Breast epithelium (tissue), 3 donors: Measurements from ENCODE around the gene PKHD1.

Experiments used
- POLR2AphosphoS5 ChIP-seq, 3 donors: sonication (generic); formaldehyde crosslinking; IDR thresholded peaks; one replicate each; pipeline ENCODE4 v1.6.1; 2017; ENCODE audit warnings: antibody characterized with exemption in 3 of 3
- TF ChIP-seq, protein P1 (sequence below), 3 donors: fragments of 450-650 bp; IDR thresholded peaks; one replicate each; pipeline ENCODE4 v1.5.1; 2016 to 2017; ENCODE audit warnings: antibody characterized with exemption in 3 of 3, mild to moderate bottlenecking in 3 of 3, moderate library complexity in 3 of 3

DNA sequence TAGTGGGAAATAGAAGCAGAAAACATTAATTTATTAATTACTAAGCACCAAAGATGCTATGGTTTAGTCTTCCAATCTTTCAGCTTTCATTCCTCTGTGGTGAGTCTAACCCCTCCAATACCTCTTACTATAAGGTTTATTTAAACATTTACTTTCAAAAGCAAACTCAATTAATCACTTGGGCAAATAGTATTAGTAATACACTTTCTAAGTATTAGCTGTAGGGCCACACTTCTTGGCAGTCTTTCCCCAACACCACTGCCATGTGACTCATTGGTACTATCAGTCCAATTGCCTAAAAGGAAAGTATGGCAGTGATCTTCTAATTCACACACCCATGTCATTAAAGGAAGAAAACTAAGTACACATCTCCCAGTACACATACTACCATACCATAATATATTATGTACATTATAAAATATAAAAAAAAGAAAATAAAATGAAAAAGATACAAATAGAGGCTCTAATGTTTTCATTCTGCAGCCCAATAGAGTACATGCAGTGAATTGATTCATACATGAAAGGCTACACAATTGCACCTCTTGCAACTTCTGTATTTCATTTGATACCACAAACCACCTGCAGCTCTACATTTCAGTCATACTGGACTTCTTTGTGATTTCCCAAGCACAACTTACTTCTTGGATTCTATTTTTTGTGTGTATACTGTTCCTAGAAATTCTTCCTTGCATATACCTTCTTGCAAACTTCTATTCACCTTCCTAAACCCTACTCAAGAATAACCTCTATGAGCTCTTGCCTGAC, 218.6 kb downstream of the PKHD1 start:
- TF ChIP-seq POLR2AphosphoS5 (IDR thresholded peaks at IDR 0.05), result no peak
- TF ChIP-seq, protein P1, sequence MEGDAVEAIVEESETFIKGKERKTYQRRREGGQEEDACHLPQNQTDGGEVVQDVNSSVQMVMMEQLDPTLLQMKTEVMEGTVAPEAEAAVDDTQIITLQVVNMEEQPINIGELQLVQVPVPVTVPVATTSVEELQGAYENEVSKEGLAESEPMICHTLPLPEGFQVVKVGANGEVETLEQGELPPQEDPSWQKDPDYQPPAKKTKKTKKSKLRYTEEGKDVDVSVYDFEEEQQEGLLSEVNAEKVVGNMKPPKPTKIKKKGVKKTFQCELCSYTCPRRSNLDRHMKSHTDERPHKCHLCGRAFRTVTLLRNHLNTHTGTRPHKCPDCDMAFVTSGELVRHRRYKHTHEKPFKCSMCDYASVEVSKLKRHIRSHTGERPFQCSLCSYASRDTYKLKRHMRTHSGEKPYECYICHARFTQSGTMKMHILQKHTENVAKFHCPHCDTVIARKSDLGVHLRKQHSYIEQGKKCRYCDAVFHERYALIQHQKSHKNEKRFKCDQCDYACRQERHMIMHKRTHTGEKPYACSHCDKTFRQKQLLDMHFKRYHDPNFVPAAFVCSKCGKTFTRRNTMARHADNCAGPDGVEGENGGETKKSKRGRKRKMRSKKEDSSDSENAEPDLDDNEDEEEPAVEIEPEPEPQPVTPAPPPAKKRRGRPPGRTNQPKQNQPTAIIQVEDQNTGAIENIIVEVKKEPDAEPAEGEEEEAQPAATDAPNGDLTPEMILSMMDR (IDR thresholded peaks at IDR 0.05), result no peak
